Stomach (tissue), 9 donors: ENCODE data around the gene RASGRP3. TPM values are rescaled to one million over a fixed set of nuclear protein-coding genes. Genes with fewer than 3 reads are reported as not detected.

Experiments used
- DNase-seq, 2 donors: peaks; one replicate each; pipeline versions ENCODE4 v3.0.0 to v3.0.0-alpha.2; 2013 to 2019
- H3K27ac ChIP-seq, 5 donors: fragments of 200-600 bp in 4 of 5; sonication (generic) in 4 of 5; one replicate each; pipeline ENCODE4 v1.5.1; 2013 to 2019; ENCODE audit warnings: mild to moderate bottlenecking in 1 of 5, moderate library complexity in 1 of 5
- H3K27me3 ChIP-seq, 3 donors: fragments of 200-600 bp; sonication (generic); one replicate each; pipeline ENCODE4 v1.5.1; 2017 to 2019; ENCODE audit warnings: mixed run types in 1 of 3
- H3K36me3 ChIP-seq, 4 donors: fragments of 200-600 bp; sonication (generic); 1 replicate in 3 of 4; 2 replicates in 1 of 4; pipeline ENCODE4 v1.5.1; 2016 to 2019
- H3K4me1 ChIP-seq, 4 donors: fragments of 200-600 bp; sonication (generic); one replicate each; pipeline ENCODE4 v1.5.1; 2016 to 2019
- H3K4me3 ChIP-seq, 4 donors: fragments of 200-600 bp; sonication (generic) in 3 of 4; one replicate each; pipeline ENCODE4 v1.5.1; 2016 to 2019; ENCODE audit warnings: mild to moderate bottlenecking in 1 of 4
- H3K9me3 ChIP-seq, 4 donors: fragments of 200-600 bp; sonication (generic); one replicate each; pipeline ENCODE4 v1.5.1; 2016 to 2019
- CTCF ChIP-seq, 7 experiments: fragments of 450-650 bp in 4 of 7; fragments of 200-600 bp in 3 of 7; sonication (generic) in 3 of 7; IDR thresholded peaks; one replicate each; pipeline ENCODE4 v1.5.1; 2016 to 2019; ENCODE audit warnings: antibody characterized with exemption in 7 of 7, control low read depth in 2 of 7, mild to moderate bottlenecking in 1 of 7
- EP300 ChIP-seq: sonication (generic); formaldehyde crosslinking; IDR thresholded peaks from one replicate; pipeline ENCODE4 v1.6.1; 2017; ENCODE audit warnings: antibody characterized with exemption
- POLR2A ChIP-seq, 4 donors: fragments of 450-650 bp; IDR thresholded peaks; one replicate each; pipeline ENCODE4 v1.6.1; 2016; ENCODE audit warnings: antibody characterized with exemption in 4 of 4, control low read depth in 2 of 4, mild to moderate bottlenecking in 1 of 4, moderate library complexity in 1 of 4
- POLR2AphosphoS5 ChIP-seq, 3 donors: sonication (generic); formaldehyde crosslinking; IDR thresholded peaks; one replicate each; pipeline ENCODE4 v1.6.1; 2016; ENCODE audit warnings: antibody characterized with exemption in 3 of 3
- WGBS, 5 donors: extraction: QIAGEN DNeasy Blood & Tissue Kit in 3 of 5; methylation state at CpG; one replicate each; pipeline versions ENCODE4 v1.1.5 to v1.1.7; 2013 to 2018; 5-methylcytosine and 5-hydroxymethylcytosine counted together
- intact Hi-C: fragments of 100-400 bp; cut with DNase I; formaldehyde crosslinking; loops from one replicate; pipeline ENCODE4 v1.15.1; 2023; ENCODE audit warnings: low total_unique reads
- polyA plus RNA-seq, 3 donors: library from polyadenylated mRNA; stranded (reverse); fragments of 200-250 nt; gene quantifications; one replicate each; pipeline ENCODE4 v1.2.3, GENCODE V29; 2013
- total RNA-seq, 5 donors: library from RNA; depleted of rRNA; stranded (reverse); fragments of >200 nt; gene quantifications; one replicate each; pipeline versions ENCODE4 v1.1.0 to v1.2.3, GENCODE V29; 2014 to 2016
- donor health status: healthy with polysubstance abuse.
- donor health status: Bipolar disorder and iron deficiency.
- donor health status: healthy.

RASGRP3 gene
- total and polyA plus RNA-seq, 8 donors, result 0.29 to 51.3 (median 10.1) TPM

GRCh38 chr2:33510586-33510968 is 34.1 kb downstream of the RASGRP3 start:
- intact Hi-C loops, result no loop called here
- no peak for TF ChIP-seq POLR2A (IDR thresholded peaks at IDR 0.05)
- no peak for TF ChIP-seq EP300
- no peak for TF ChIP-seq POLR2AphosphoS5 (IDR thresholded peaks at IDR 0.05)
- no peak for TF ChIP-seq CTCF (IDR thresholded peaks at IDR 0.05)
- no peak for DNase-seq
- H3K9me3 ChIP-seq, result no peaks in the 10 kb centered on the region
- 48 to 63% (median 56%) methylated on average over 4 of the region's 4 CpGs for WGBS, 5 donors
- no peaks in the 10 kb centered on the region for H3K27me3 ChIP-seq
- H3K27ac ChIP-seq, result no peak overlapping the region
- H3K36me3 ChIP-seq, result peaks cover 0 to 9% (median 0%) of the 10 kb centered on the region in 4 donors
- H3K4me3 ChIP-seq, result no peak overlapping the region
- no peaks in the 10 kb centered on the region for H3K4me1 ChIP-seq

GRCh38 chr2:33511141-33511540 is 34.7 kb downstream of the RASGRP3 start:
- no peak for TF ChIP-seq POLR2A (IDR thresholded peaks at IDR 0.05)
- TF ChIP-seq POLR2AphosphoS5 (IDR thresholded peaks at IDR 0.05), result no peak
- no peak for TF ChIP-seq CTCF (IDR thresholded peaks at IDR 0.05)
- TF ChIP-seq EP300, result no peak
- Histone ChIP-seq H3K4me3 (no peak overlapping the region), H3K36me3 (peaks cover 0 to 9% (median 0%) of the 10 kb centered on the region in 4 donors), H3K27ac (no peak overlapping the region), H3K9me3 (no peaks in the 10 kb centered on the region), H3K4me1 (no peaks in the 10 kb centered on the region), H3K27me3 (no peaks in the 10 kb centered on the region)
- DNase-seq, result no peak
- intact Hi-C loops, result no loop called here
- 68 to 88% (median 72%) methylated on average over 1 of the region's 1 CpG for WGBS, 5 donors

- WGBS, 5 donors, result 54 to 79% (median 57%) methylated on average over 5 of the region's 5 CpGs
- DNase-seq, result no peak
These were observed 35.7 kb downstream of the RASGRP3 start for GRCh38 chr2:33512112-33512511.

GRCh38 chr2:33513480-33513879 is 37.0 kb downstream of the RASGRP3 start:
- H3K36me3 ChIP-seq, result peaks cover 0 to 9% (median 0%) of the 10 kb centered on the region in 4 donors
- no peak for DNase-seq
- H3K4me1 ChIP-seq, result no peaks in the 10 kb centered on the region
- no peak overlapping the region for H3K4me3 ChIP-seq
- intact Hi-C loops, result no loop called here
- 73 to 89% (median 87%) methylated on average over 3 of the region's 3 CpGs for WGBS, 5 donors
- no peaks in the 10 kb centered on the region for H3K27me3 ChIP-seq
- TF ChIP-seq POLR2A (IDR thresholded peaks at IDR 0.05) (no peak), CTCF (IDR thresholded peaks at IDR 0.05) (no peak), POLR2AphosphoS5 (IDR thresholded peaks at IDR 0.05) (no peak), EP300 (no peak)
- no peaks in the 10 kb centered on the region for H3K9me3 ChIP-seq
- no peak overlapping the region for H3K27ac ChIP-seq

More at GRCh38 chr2:33512112-33512511, 35.7 kb downstream of the RASGRP3 start:
- Histone ChIP-seq H3K4me1 (no peaks in the 10 kb centered on the region), H3K27ac (no peak overlapping the region), H3K9me3 (no peaks in the 10 kb centered on the region), H3K4me3 (no peak overlapping the region), H3K36me3 (peaks cover 0 to 9% (median 0%) of the 10 kb centered on the region in 4 donors), H3K27me3 (no peaks in the 10 kb centered on the region)
- no peak for TF ChIP-seq CTCF (IDR thresholded peaks at IDR 0.05)
- TF ChIP-seq POLR2A (IDR thresholded peaks at IDR 0.05), result no peak
- no peak for TF ChIP-seq POLR2AphosphoS5 (IDR thresholded peaks at IDR 0.05)
- no peak for TF ChIP-seq EP300
- intact Hi-C loops, result no loop called here
